GM18511 (cell line): Measurements from ENCODE around the gene PIGL.
"Not testable (repeated sequence)": the region's sequence is repeated elsewhere in the genome, so short reads cannot be mapped to it uniquely, and the experiment has no call there.

Source experiments
- ATAC-seq: cut with Tn5 transposase; IDR thresholded peaks from one replicate; pipeline ENCODE4 v1.9.1; 2021; ENCODE audit warnings: mild to moderate bottlenecking, moderate library complexity; ENCODE audit not compliant: unreplicated experiment

PIGL gene

GRCh38 chr17:16216341-16217001, 539 bp upstream of the PIGL start:
- not testable (repeated sequence) for ATAC-seq

GRCh38 chr17:16222406-16222805, 5.4 kb downstream of the PIGL start:
- no peak for ATAC-seq

GRCh38 chr17:16229912-16230561, 13.0 kb downstream of the PIGL start:
- not testable (repeated sequence) for ATAC-seq

- no peak for ATAC-seq
Observed at GRCh38 chr17:16232391-16232790, 15.4 kb downstream of the PIGL start.

GRCh38 chr17:16239931-16240330, 22.9 kb downstream of the PIGL start:
- no peak for ATAC-seq

GRCh38 chr17:16241906-16242399, 24.9 kb downstream of the PIGL start:
- no peak for ATAC-seq

GRCh38 chr17:16243385-16243784, 26.4 kb downstream of the PIGL start:
- ATAC-seq, result no peak

GRCh38 chr17:16243801-16244567, 27.0 kb downstream of the PIGL start:
- no peak for ATAC-seq

- ATAC-seq, result no peak
Observed at GRCh38 chr17:16247586-16247984, 30.6 kb downstream of the PIGL start.

- no peak for ATAC-seq
Observed at GRCh38 chr17:16250635-16251034, 33.6 kb downstream of the PIGL start.

GRCh38 chr17:16251043-16251442, 34.0 kb downstream of the PIGL start:
- no peak for ATAC-seq

- ATAC-seq, result no peak
Observed at GRCh38 chr17:16251556-16251955, 34.5 kb downstream of the PIGL start.

GRCh38 chr17:16254773-16255400, 37.9 kb downstream of the PIGL start:
- no peak for ATAC-seq

- ATAC-seq, result no peak
Observed at GRCh38 chr17:16255481-16255921, 38.5 kb downstream of the PIGL start.

GRCh38 chr17:16258901-16259300, 41.9 kb downstream of the PIGL start:
- ATAC-seq, result no peak

GRCh38 chr17:16259926-16260325, 42.9 kb downstream of the PIGL start:
- ATAC-seq, result no peak

- no peak for ATAC-seq
Observed at GRCh38 chr17:16261049-16261448, 44.0 kb downstream of the PIGL start.

- ATAC-seq, result no peak
Observed at GRCh38 chr17:16262201-16262600, 45.2 kb downstream of the PIGL start.

- ATAC-seq, result no peak
Observed at GRCh38 chr17:16267174-16267573, 50.2 kb downstream of the PIGL start.

GRCh38 chr17:16269658-16270057, 52.6 kb downstream of the PIGL start:
- no peak for ATAC-seq

GRCh38 chr17:16272111-16272840, 55.3 kb downstream of the PIGL start:
- ATAC-seq, result no peak
